LoVo (cell line): Measurements from ENCODE around the gene EIF3CL.
"Not testable (repeated sequence)": the region's sequence is repeated elsewhere in the genome, so short reads cannot be mapped to it uniquely, and the experiment has no call there.

Experiments used
- DNase-seq: peaks from one replicate; pipeline ENCODE4 v3.0.0-alpha.2; 2016; ENCODE audit warnings: low spot score

EIF3CL gene

GRCh38 chr16:28363408-28363807 lies 40.2 kb downstream of the EIF3CL start, which contains the start of gene NPIPB6:
Gene NPIPB6 (minus strand): TSS chr16:28363508. CDS start chr16:28362822, 686 bp downstream.
- DNase-seq = not testable (repeated sequence)

- not testable (repeated sequence) for DNase-seq
Observed at GRCh38 chr16:28362600-28362999, 41.0 kb downstream of the EIF3CL start.

GRCh38 chr16:28338230-28338629 lies 65.4 kb downstream of the EIF3CL start:
- DNase-seq = not testable (repeated sequence)

DNA sequence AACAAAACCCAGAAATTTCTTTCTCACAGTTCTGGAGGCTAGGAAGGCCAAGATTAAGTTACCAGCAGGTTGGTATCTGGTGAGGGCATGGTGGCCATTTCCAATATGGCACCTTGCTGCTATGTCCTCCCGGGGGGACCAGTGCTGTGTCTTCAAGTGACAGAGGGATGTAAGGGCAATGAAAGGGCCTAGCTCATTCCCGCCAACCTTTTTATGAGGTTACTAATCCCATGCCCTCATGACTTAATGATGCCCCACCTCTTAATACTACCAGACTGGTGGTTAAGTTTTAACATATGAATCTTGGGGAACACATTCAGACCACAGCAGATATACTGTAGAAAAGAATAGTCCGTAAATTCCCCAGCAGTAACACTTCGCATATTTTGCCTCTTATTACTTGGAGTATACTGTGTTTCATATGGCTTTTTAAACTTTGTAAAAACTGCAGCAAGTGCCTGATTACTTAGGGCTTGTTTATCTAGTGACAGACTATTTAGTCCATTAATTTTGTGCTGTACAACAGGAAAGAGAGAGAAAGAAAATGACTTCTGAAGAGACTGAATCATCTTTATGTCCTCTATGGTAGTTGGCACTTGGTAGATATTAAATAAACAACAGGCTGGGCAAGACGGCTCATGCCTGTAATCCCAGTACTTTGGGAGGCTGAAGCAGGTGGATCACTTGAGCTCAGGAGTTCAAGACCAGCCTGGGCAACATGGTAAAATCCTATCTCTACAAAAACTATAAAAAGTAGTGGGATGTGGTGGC lies 66.5 kb downstream of the EIF3CL start:
- not testable (repeated sequence) for DNase-seq

- DNase-seq = not testable (repeated sequence)
Observed at GRCh38 chr16:28335678-28336077, 68.0 kb downstream of the EIF3CL start.

DNA sequence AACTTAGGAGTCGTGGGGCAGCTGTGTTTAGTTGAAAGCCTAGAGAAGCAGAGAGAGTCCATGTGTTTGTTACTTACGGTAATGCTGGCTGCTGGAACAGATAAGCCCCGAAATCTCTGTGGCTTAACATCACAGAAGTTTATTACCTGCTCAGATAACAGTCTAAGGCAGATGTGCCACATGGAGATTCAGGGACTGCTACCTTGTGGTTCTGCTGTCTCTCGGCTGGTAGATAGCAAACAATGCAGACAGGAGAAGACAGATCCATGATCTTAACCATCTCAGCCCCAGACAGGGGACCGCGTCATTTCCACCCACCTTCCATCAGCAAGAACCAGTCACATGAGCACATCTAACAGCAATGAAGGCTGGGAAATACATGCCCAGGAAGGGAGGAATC lies 71.0 kb downstream of the EIF3CL start:
- not testable (repeated sequence) for DNase-seq

- not testable (repeated sequence) for DNase-seq
Observed at GRCh38 chr16:28330981-28331380, 72.7 kb downstream of the EIF3CL start.

GRCh38 chr16:28330232-28330631 lies 73.4 kb downstream of the EIF3CL start:
- DNase-seq = not testable (repeated sequence)
